ENCODE measurements around the gene LIME1.
A peak's percentile ranks its signal among the peaks of the same experiment; 100 is the strongest.

Gene LIME1

GRCh38 chr20:63697357-63697867 lies 39.1 kb upstream of the LIME1 start:
- no peak for DNase-seq

GRCh38 chr20:63697868-63698545 lies 38.5 kb upstream of the LIME1 start:
- DNase-seq = no peak

DNA sequence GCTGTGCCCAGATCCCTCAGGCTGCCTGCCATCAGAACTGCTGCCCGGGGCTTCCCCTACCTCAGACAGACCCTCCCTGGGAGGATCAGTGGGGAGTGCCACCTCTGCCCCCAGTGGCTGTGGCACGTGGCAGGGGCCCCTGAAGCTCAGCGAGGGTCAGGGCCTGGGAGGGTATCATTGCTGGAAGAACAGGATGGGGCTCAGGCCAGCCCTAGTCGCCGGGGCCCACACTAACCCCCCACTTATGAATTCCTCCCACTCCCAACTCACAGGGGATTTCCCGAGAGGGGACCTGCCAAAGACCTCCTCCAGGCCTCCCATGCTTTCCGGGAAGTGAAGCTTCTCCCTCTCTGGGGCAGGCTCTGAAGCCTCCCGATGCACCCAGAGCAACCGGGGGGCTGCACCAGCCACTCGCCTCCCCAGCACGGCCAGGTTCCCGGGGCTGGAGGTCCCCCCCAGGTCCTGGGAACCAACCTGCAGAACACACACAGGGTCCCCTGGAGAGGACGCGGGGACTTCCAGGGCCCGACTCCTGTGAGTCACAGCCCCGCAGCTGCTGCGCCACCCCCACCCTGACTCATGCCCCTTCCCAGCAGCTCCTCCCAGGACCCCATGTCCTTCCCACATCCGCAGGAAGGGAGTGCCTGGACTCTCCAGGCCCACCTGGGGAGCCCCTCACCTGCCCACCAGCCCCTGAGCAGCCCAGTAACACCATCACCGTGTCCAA lies 37.6 kb upstream of the LIME1 start:
- DNase-seq = no peak

- no peak for DNase-seq
Observed at GRCh38 chr20:63699466-63700198, 36.8 kb upstream of the LIME1 start.

DNA sequence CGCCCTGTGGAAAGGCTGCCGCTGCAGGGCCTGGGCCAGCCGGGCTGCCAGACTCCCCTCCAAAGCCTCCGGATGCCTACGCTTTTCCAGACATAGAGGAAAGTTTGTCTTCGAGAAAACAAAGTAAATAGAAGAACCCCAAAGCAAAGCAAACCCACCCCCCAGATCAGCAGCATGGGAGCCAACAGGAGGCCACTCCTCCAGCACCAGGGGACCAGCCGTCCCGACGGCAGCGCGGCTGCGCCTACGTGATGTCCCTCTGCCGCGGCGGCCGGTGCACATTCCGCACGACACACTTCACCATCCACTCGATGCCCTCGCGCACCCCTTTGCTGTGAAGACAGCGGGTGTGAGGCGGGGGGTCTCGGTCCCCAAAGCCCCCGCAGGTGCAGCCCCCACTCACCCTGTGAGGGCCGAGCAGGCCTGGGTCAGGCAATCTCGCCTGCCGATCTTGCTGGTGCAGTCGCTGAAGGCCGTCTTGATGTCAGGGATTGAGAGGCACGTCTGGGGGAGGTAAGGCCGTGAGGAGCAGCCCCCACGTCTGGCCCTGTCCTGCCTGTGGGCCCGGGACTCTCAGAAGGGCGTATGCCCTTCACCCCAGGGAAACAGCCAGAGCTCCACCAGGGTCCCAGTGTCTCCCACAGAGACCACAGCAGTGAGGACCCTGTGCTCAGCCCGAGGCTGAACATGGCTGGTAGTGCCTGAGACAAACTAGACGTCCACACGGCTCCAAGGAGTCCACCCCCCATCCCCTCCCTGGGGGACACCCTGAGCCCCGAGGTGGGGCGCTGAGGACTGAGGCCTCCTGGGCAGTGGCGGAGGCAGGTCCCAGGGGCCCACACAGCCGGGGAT lies 36.0 kb upstream of the LIME1 start:
- DNase-seq = no peak

DNA sequence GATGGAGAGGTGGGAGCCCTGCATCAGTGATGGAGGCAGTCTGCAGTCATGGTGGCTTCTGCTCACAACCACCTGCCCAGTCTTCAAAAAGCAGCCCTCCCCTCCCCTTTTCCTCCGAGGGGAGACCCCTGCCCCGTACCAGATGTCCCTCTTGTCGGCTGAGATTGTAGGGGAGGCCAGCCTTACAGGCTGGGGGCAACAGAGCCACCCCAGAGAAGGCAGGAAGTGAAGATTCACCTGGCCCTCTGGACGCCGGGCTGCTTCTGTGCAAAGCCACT lies 35.5 kb upstream of the LIME1 start:
- no peak for DNase-seq

DNA sequence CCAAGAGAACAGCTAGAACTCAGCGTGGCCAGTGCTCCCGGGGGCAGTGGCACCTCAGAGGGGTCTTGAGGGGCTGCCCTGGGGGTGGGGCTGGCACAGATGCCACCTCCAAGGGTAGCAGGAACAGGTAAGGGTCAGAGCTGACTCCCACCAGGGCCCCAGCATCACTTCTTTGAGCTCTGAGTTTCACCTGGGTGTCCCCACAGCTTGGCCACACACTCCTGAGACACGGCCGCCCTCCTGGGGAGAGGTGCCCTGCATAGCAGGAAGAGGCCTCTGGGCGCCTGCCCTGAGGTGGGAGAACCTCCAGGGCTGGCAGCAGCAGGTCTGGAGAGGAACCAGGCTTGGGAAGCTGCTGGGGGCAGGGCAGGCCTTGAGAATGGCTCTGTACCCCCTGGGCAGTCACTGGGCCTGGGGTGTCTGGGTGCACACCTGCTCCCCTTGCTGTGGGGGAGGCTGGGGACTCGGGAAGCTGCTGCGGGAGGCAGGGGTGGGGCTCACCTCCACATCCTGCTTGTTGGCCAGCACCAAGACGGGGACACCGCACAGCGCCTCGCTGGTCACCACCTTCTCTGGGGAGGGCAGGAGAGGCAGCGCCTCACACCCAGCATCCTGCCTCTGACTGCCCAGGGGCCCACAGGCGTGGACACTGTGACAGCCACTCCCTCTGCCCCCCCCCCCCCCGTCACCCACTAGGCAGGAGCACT lies 35.0 kb upstream of the LIME1 start:
- no peak for DNase-seq

DNA sequence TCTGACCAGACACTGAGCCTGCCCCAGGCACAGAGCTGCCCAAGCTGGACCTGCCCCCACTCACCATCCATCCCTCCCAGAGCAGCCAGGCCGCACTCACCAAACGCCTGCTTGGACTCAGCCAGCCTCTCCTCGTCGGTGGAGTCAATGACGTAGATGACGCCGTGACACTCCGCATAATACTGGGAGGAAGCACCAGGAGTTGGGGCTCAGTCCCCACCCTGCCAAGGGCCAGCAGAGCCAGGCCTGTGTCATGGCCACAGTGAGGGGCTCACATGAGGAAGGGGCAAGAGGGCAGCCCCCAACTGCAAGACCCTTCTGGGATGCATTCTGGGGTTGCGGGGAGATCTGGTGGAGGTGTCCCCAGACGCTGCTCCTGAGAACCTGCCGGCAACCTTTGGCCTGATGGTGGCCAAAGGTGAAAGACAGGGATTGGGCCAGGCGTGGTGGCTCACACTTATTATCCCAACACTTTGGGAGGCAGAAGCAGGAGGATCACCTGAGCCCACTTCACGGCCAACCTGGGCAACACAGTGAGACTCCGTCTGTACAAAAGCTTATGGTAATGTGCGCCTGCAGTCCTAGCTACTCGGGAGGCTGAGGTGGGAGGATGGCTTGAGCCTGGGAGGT lies 34.3 kb upstream of the LIME1 start:
- no peak for DNase-seq

DNA sequence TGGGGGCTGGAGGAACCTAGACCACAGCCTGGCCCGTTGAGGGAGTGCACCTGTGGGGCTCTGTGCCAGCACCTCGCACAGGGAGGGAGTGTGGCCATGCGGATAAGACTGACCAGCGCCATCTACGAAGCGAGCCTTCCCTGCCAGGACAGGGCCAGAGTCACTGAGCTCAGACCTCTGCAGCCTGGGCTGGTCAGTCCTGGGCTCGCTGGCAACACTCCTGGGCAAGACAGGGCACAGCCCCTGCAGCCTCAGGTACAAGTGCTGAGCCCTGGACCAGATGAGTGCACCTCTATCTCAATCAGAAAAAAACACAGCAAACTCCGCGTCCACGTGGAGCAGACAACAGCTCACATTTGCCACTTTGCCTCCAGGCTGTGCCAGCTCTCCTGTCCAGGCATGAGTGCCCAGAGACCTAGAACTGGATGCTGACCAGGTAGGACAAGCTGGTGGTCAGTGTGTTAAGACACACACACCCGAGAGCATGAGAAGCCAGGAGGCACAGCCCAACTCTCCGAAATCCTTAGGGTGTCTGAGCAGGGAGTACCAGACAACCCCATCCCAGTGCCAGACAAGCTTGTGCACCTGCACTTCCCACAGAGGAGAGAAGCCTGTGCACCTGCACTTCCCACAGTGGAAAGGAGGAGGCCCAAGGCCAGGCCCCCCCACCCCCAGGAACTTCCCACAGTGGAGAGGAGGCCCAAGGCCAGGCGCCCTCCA lies 33.6 kb upstream of the LIME1 start:
- no peak for DNase-seq

DNA sequence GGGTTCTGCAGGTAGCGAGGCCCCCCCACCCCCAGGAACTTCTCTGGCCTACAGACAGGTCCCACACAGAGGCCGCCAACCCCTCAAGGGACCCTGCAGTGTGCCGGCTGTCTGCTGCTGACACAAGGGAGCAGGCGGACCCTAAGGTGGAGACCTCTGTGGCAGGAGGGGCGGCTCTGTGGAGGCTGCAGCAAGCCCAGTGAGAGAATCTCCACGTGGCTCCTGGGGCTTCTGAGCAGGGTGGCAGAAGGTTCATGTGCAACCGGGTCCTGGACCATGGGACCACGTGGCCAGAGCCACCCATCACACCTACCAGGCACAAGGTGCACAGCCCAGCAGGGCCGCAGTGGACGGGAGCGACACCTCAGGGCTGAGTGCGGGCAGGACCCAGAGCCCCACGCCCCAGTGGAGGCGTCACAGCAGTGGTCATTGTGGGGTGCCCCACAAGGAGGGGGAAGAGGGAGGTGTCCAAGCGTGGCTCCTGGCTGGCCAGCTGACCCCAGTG lies 32.9 kb upstream of the LIME1 start:
- DNase-seq = no peak

- no peak for DNase-seq
Observed at GRCh38 chr20:63703976-63704748, 32.3 kb upstream of the LIME1 start.

GRCh38 chr20:63704749-63705117 lies 31.7 kb upstream of the LIME1 start:
- DNase-seq = no peak

- no peak for DNase-seq
Observed at GRCh38 chr20:63705232-63706026, 31.0 kb upstream of the LIME1 start.

DNA sequence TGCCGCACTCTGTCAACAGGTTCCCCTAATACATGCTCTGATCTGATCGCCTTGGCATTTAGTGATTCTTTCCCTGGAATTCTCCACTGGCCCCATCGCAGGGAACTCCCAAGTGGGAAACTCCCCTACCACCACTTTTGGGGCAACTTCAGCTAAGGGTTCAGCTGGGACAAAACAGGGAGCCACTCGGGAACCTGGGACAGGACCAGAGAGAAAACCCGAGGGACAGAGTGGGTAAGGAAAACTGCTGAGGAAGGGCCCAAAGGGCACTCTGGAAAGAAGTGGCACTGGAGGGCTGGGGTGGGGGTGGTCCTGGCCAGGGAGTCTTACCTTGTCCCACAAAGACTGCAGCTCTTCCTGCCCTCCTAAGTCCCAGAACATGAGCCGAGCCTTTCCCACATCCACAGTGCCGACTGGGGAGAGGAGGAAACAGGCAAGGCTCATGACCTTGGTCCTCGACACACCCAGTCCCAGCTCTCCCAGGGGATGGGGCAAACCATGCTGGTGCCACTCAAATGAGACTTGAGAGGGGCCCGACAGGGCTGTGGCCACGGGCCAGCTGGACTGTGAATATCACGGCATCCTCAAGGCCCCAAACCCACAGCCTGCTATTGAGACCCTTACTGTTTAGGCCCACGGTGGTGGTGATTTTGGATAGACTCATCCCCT lies 30.3 kb upstream of the LIME1 start:
- DNase-seq = no peak

GRCh38 chr20:63706852-63707557 lies 29.5 kb upstream of the LIME1 start:
- peak; percentile 38 for DNase-seq

GRCh38 chr20:63707558-63708300 lies 28.7 kb upstream of the LIME1 start, which contains the start of the genes ARFRP1 and ZGPAT:
Gene ARFRP1, minus strand, starts transcription at chr20:63707976. Its CDS starts 885 bp downstream, at chr20:63707091.
Gene ZGPAT, plus strand, starts transcription at chr20:63708039. Its CDS starts 542 bp downstream, at chr20:63708581.
- DNase-seq = peak; percentile 79

Measured in DMS79 (cell line).